ENCODE data around the gene LCE3A.

- no peak for TF ChIP-seq POLR2AphosphoS5 (IDR thresholded peaks at IDR 0.05; ENCODE audit: low read depth, low read length)
- TF ChIP-seq FOXP2 (optimal IDR thresholded peaks at IDR 0.05; ENCODE audit: borderline replicate concordance, extremely low read depth, extremely low read length, insufficient read depth): no peak
- no peak for TF ChIP-seq TAF1 (IDR thresholded peaks at IDR 0.05; ENCODE audit: borderline replicate concordance, insufficient read depth, low read length)
- TF ChIP-seq REST (IDR thresholded peaks at IDR 0.05; ENCODE audit: insufficient read depth in 1 of 2, low read depth in 2 of 2, low read length in 2 of 2): no peak
These were observed 35.7 kb upstream of the LCE3A start for GRCh38 chr1:152658649-152659048.

Data from PFSK-1 (cell line).